Activated naive CD4-positive, alpha-beta T cell treated with anti-CD3 and anti-CD28 coated beads for 36 hours (primary cell): ENCODE results near the gene CDCP1. TPM values are rescaled to one million over a fixed set of nuclear protein-coding genes. Genes with fewer than 3 reads are reported as not detected.

Experiments used
- CTCF ChIA-PET: fragments of 350-600 bp; sonication (Branson Sonifier 250); formaldehyde crosslinking; loops from one replicate; lab custom pipeline; 2021; ENCODE audit warnings: antibody characterized with exemption; lab: Charles Lee
- DNase-seq: peaks from one replicate; pipeline ENCODE4 v3.0.0-alpha.2; 2020
- H3K27ac Mint-ChIP-seq: one replicate; pipeline ENCODE4 v1.8.0; 2021; ENCODE audit warnings: mild to moderate bottlenecking, mixed read lengths
- H3K27me3 Mint-ChIP-seq: one replicate; pipeline ENCODE4 v1.8.0; 2021; ENCODE audit warnings: low read depth, mixed read lengths
- H3K36me3 Mint-ChIP-seq: one replicate; pipeline ENCODE4 v1.8.0; 2021; ENCODE audit warnings: low read depth, mixed read lengths
- H3K4me1 Mint-ChIP-seq: one replicate; pipeline ENCODE4 v1.8.0; 2021; ENCODE audit warnings: low read depth, mixed read lengths
- H3K4me3 Mint-ChIP-seq: one replicate; pipeline ENCODE4 v1.8.0; 2021; ENCODE audit warnings: mild to moderate bottlenecking, moderate library complexity, mixed read lengths
- H3K9me3 Mint-ChIP-seq: one replicate; pipeline ENCODE4 v1.8.0; 2021; ENCODE audit warnings: mixed read lengths
- intact Hi-C: fragments of 100-400 bp; cut with micrococcal nuclease; formaldehyde crosslinking; loops from one replicate; pipeline ENCODE4 v1.15.1; 2023
- total RNA-seq, 2 experiments: library from RNA; stranded (reverse); gene quantifications; one replicate each; pipeline ENCODE4 v1.2.3, GENCODE V29; 2021

The CDCP1 gene
- total RNA-seq, 2 experiments from 2014 or later, result 0.41 to 0.59 TPM

DNA sequence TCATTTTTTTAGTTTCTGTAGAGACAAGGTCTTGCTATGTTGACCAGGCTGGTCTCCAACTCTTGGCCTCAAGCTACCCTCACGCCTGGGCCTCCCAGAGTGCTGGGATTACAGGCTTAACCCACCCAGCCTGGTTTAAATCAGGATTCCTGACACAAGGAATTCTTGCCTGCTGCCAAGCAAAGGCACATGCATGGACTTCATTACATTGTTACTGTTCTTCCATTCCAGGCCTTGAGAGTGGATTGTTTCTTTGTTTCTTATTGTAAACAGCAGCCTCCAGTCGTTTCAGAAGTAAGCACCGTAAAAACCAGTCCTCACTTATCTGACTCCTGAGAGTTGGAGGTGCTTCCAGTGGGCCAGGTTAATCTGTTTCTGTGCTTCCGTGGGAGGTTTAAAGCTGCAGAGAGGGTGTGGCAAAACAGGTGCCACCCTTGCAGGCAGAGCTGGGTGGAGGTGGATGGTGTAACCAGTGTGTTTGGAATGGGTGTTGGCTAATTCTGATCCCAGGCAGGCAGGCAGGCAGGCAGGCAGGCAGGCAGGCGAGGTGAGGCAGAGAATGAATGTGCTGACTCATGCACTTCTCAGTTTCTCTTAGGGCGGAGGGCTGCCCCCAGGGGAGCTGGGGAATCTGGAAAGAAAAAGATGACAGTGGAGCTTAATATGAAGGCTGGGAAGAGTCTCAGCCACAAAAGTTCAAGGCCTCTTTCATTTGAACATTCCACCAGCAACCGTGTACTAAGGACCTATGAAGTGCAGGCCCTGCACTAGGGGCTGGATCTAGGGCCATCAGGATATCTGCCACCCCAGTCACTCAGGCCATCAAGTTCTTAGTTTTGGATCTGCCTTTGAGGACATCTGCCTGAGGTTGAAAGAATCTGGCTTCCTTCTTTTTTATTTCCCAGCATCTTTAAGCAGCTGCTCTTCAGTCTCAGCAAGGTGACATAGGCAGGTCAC lies 37.0 kb upstream of the CDCP1 start:
- Mint-ChIP-seq H3K9me3 (no peaks in the 10 kb centered on the region), H3K4me1 (peaks cover 7% of the 10 kb centered on the region), H3K4me3 (no peak overlapping the region), H3K27ac (no peak overlapping the region), H3K36me3 (no peaks in the 10 kb centered on the region), H3K27me3 (no peaks in the 10 kb centered on the region)
- intact Hi-C loops, result no loop called here
- CTCF ChIA-PET, result interaction anchor here (0.6 kb wide), 1 partner anchor 68 kb away, joined by 3 read pairs; no protein-coding TSS in a partner anchor
- no peak for DNase-seq

DNA sequence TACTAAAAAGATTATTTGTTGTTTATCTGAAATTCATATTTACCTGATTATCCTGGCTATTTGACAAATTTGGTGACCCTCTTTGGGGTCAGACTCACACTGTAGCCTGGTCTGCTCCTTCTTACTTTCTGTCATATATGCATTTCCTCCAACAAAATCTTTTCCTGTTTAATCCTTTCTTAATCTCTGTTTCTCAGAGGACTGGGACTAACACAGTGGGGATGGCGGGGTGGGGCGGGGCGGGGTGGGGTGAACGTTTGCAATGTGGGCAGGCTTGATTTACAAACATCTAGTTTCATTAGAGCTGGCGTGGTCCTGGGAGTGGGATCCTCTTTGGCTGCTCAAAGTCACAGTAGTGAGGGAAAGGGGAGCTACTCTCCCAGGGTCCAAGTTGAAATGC lies 35.3 kb upstream of the CDCP1 start:
- CTCF ChIA-PET, result no interaction called here
- Mint-ChIP-seq H3K9me3 (no peaks in the 10 kb centered on the region), H3K27ac (no peak overlapping the region), H3K36me3 (no peaks in the 10 kb centered on the region), H3K27me3 (no peaks in the 10 kb centered on the region), H3K4me3 (no peak overlapping the region), H3K4me1 (peaks cover 7% of the 10 kb centered on the region)
- no peak for DNase-seq
- intact Hi-C loops, result no loop called here

DNA sequence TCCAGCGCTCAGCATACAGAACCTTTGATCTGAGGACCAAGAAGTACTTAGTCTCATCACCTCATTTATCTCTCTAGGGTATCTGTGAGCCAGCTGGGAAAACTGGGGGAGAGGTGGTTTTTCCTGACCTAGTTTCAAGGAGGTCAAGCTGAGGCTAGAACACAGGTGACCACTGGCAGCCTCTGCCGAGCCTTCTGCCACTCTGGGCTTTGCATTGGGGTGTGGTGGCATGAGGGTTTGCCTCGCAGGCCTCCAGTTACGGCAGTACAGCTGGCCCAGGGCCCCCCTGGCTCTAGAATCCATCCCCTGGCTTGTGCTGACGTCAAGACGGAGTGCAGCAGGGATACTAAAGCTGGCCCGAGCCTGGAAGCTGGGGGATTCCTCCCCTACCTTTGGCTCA lies 34.7 kb upstream of the CDCP1 start:
- DNase-seq, result no peak
- peaks cover 7% of the 10 kb centered on the region for H3K4me1 Mint-ChIP-seq
- H3K27me3 Mint-ChIP-seq, result no peaks in the 10 kb centered on the region
- intact Hi-C loops, result no loop called here
- H3K36me3 Mint-ChIP-seq, result no peaks in the 10 kb centered on the region
- no peaks in the 10 kb centered on the region for H3K9me3 Mint-ChIP-seq
- CTCF ChIA-PET, result no interaction called here
- H3K4me3 Mint-ChIP-seq, result no peak overlapping the region
- H3K27ac Mint-ChIP-seq, result no peak overlapping the region

DNA sequence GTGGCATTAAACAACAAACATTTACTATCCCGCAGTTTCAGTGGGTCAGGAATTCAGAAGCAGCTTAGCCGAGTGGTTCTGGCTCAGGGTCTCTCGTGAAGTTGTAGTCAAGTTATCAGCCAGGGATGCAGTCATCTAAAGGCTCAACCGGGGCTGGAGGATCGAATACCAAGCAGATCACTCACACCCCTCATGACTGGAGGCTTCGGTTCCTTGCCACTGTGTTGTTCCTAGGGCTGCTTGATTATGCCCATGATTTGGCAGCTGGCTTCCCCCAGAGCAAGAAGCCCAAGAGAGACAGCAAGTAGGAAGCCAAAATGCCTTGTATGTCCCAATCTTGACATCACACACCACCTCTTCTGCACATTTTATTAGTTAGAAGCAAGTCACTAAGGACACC lies 33.9 kb upstream of the CDCP1 start:
- CTCF ChIA-PET, result no interaction called here
- no peak for DNase-seq
- Mint-ChIP-seq H3K4me3 (no peak overlapping the region), H3K9me3 (no peaks in the 10 kb centered on the region), H3K27ac (no peak overlapping the region), H3K4me1 (peaks cover 7% of the 10 kb centered on the region), H3K27me3 (no peaks in the 10 kb centered on the region), H3K36me3 (no peaks in the 10 kb centered on the region)
- intact Hi-C loops, result no loop called here

DNA sequence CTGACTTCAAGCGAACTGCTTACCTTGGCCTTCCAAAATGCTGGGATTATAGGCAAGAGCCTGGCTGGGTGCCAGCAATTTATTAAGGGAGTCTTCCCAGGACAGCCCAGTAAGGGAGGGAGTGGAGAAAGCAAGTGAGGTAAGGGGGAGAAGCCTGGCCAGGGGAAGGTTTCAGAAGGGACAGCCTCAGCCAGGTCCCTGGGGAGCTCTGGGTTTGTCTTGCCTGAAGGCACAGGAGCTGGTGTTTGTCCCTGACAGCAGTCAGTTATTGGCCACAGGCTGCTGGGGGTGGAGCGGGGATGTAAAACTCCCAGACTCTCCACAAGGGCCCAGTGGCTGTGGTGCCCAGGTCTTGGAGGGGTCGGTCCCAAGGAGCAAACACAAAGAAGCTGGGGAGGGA lies 33.0 kb upstream of the CDCP1 start:
- CTCF ChIA-PET, result no interaction called here

DNA sequence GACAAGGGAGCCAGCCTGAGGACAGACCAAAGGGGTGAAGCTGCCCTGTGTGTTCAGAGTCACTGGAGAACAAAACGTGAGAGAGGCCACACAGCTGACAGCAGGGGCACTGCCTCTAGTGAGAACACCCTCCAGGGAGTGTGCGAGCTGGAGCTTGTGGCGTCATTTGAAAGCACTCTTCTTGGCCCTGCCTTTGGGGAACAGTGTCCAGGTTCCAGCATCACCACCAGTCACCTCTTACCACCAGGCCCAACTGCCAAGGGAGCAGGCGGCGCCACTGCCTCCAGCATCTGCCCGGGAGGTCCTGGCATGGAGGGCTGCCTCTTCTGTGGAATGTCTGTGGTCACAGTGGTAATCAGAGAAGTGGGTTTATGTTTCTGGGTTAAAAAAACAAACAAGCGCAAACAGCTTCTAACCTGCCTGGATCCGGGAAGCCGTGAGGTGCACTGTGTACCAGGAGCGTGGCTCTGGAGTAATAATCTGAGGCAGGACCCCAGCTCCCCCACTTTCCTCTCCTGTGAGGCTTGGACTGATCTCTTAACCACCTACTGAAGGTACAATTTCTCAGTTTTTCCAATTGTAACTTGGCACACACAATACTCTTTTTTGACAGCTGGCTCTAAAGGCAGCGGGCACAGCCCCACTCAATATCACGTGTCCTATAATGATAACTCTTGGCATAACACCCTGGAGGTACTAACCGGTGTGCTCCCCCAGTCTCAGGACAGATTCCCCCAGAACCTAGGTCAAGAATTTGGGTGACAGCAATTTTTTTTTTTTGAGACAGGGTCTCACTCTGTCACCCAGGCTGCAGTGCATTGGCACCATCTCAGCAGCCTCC lies 32.2 kb upstream of the CDCP1 start:
- intact Hi-C loops, result no loop called here
- Mint-ChIP-seq H3K36me3 (no peaks in the 10 kb centered on the region), H3K9me3 (no peaks in the 10 kb centered on the region), H3K27ac (no peak overlapping the region), H3K4me1 (peaks cover 5% of the 10 kb centered on the region), H3K4me3 (no peak overlapping the region), H3K27me3 (no peaks in the 10 kb centered on the region)
- no peak for DNase-seq
- CTCF ChIA-PET, result no interaction called here

More for the DNA sequence above, 33.0 kb upstream of the CDCP1 start:
- Mint-ChIP-seq H3K27ac (no peak overlapping the region), H3K4me3 (no peak overlapping the region), H3K4me1 (peaks cover 7% of the 10 kb centered on the region), H3K27me3 (no peaks in the 10 kb centered on the region), H3K36me3 (no peaks in the 10 kb centered on the region), H3K9me3 (no peaks in the 10 kb centered on the region)
- no peak for DNase-seq
- intact Hi-C loops, result no loop called here

DNA sequence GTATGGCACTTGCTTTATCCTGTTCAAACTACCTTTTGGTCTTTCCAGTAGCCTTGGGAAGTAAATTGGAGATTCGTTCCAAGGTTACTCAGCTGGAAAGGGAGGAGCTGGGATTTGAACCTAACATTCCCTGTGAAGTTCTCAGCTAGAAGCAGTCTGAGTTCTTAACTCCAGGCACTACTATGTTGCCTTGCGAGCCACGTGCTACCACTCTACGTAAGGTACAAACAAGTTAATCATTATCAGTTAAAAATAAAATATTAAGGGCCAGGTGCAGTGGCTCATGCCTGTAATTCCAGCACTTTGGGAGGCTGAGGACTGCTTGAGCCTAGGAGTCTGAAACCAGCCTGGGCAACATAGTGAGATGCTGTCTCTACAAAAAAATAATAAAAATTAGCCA lies 30.7 kb upstream of the CDCP1 start:
- Mint-ChIP-seq H3K36me3 (no peaks in the 10 kb centered on the region), H3K4me1 (no peaks in the 10 kb centered on the region), H3K27ac (no peak overlapping the region), H3K9me3 (no peaks in the 10 kb centered on the region), H3K27me3 (no peaks in the 10 kb centered on the region), H3K4me3 (no peak overlapping the region)
- DNase-seq, result no peak
- CTCF ChIA-PET, result interaction anchor here (0.6 to 0.9 kb wide), 2 partner anchors 19 to 323 kb away, joined by 3 to 4 read pairs; no protein-coding TSS in a partner anchor
- intact Hi-C loops, result no loop called here

DNA sequence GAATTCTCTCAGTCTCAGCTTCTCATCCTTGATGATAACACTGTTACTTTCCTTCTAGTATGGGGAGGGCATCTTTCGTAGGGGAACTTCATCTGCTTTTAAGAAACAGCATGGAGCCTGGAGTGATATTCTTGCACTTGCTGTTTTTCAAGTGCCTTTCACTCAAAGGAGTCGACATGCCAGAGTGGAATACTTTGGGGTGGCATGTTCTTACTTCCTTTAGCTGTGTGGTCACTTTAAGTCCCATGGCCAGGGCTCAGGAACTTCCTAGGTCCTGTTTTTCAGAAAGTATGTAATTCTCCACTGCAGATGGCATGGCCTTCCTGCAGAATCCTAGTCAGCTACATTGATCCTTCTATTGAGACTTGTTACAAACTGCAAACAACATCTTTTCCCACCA lies 28.1 kb upstream of the CDCP1 start:
- CTCF ChIA-PET, result no interaction called here
- DNase-seq, result no peak
- intact Hi-C loops, result no loop called here
- H3K9me3 Mint-ChIP-seq, result no peaks in the 10 kb centered on the region
- no peak overlapping the region for H3K4me3 Mint-ChIP-seq
- no peaks in the 10 kb centered on the region for H3K27me3 Mint-ChIP-seq
- no peaks in the 10 kb centered on the region for H3K36me3 Mint-ChIP-seq
- no peak overlapping the region for H3K27ac Mint-ChIP-seq
- H3K4me1 Mint-ChIP-seq, result peaks cover 2% of the 10 kb centered on the region

DNA sequence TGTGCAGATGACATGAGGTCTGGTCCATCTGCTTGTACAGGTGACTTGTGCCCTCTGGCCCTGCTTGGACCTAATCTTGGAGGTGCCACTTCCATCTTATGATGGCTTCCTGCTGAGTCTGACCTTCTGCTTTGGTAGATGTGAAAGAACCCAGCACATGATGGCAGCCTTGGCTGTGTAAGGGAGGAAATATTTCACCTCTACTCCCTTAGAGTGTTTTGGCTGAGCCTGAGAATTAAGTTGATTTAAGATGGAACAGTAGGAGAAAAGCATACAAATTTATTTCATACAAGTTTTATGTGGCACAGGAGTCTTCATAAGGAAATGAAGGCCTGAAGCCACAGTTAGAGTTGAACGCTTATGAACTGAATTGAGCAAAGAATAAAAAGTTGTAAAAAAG lies 27.6 kb upstream of the CDCP1 start:
- Mint-ChIP-seq H3K4me3 (no peak overlapping the region), H3K9me3 (no peaks in the 10 kb centered on the region), H3K4me1 (peaks cover 2% of the 10 kb centered on the region), H3K27me3 (no peaks in the 10 kb centered on the region), H3K36me3 (no peaks in the 10 kb centered on the region), H3K27ac (no peak overlapping the region)
- CTCF ChIA-PET, result no interaction called here
- intact Hi-C loops, result no loop called here
- DNase-seq, result no peak

DNA sequence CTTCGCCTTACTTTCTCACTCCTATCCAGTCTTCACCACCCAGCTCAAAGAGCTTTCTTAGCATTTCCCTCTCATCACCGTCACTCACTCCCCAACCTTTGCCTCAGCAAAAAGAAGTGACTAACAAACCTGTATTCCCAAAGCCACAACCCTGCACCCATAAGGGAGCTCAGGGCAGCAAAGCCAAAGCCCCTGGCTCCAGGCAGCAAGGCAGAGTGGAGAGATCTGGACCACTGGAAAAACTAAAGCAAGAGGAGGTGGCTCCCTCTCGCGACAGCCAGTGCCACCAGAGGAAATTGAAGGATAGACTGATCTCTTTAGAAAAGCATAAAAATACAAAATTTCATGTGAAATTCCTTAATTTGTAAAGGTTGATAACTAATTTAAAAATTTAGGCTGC lies 25.1 kb upstream of the CDCP1 start:
- DNase-seq, result no peak
- intact Hi-C loops, result no loop called here
- no peaks in the 10 kb centered on the region for H3K9me3 Mint-ChIP-seq
- no peak overlapping the region for H3K27ac Mint-ChIP-seq
- H3K27me3 Mint-ChIP-seq, result no peaks in the 10 kb centered on the region
- H3K4me1 Mint-ChIP-seq, result peaks cover 16% of the 10 kb centered on the region
- H3K36me3 Mint-ChIP-seq, result no peaks in the 10 kb centered on the region
- no peak overlapping the region for H3K4me3 Mint-ChIP-seq
- CTCF ChIA-PET, result interaction anchor here (0.8 to 1.0 kb wide), 2 partner anchors 35 to 39 kb away, joined by 3 to 4 read pairs; no protein-coding TSS in a partner anchor

DNA sequence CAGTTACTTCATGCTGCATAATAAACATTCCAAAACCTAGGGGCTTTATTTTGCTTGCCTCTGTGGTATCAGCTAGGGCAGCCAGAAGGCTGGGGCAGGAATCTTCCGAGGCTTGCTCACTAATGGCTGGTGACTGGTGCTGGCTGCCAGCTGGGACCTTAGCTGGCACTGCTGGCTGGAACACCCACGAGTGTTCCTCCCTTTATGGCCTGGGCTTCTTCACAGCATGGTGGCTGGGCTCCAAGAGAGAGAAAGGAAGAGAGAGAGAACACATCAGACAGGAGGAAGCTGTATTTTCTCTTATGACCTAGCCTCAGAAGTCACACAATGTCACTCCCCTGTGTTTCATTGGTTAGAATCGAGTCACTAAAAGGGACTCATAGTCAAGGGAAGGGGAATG lies 23.9 kb upstream of the CDCP1 start:
- intact Hi-C loops, result no loop called here
- H3K27ac Mint-ChIP-seq, result no peak overlapping the region
- no peak for DNase-seq
- H3K4me3 Mint-ChIP-seq, result no peak overlapping the region
- H3K4me1 Mint-ChIP-seq, result peaks cover 19% of the 10 kb centered on the region
- CTCF ChIA-PET, result no interaction called here
- H3K9me3 Mint-ChIP-seq, result no peaks in the 10 kb centered on the region
- H3K36me3 Mint-ChIP-seq, result no peaks in the 10 kb centered on the region
- no peaks in the 10 kb centered on the region for H3K27me3 Mint-ChIP-seq

DNA sequence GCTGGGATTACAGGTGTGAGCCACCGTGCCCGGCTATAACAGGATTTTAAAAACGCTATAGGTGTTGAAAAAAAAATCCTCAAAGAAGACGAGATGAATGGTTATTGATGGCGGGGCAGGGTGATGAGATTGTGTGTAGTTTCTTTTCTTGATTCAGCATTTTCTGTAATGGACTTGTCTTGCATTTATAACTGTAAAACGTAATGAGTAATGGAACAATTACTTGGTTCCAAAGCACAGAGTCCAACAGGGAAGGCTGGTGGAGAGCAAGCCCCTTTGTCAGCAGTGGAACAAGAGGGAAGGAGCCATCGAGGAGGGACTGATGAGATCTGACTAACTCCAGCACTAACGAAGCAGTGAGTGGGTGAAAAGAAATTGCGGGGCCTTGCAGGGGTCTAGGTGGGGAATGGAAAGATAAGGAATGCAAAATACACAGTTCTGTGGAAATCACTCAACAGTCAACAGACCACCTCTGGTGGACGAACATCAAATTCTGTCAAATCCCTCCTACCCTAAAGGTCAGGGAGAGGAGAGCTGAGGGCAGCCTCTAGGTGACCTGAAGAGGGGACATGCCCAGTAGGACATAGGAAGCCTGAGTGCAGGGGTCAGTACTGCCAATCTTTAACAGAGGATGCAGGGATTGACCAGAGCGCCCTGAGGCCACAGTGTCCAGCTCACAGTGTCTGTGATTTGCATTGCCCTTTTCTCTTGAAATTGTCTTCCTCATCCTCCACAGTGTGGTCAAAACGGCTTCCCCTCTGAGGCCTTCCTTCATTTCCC lies 23.1 kb upstream of the CDCP1 start:
- DNase-seq, result no peak
- no peaks in the 10 kb centered on the region for H3K27me3 Mint-ChIP-seq
- no peaks in the 10 kb centered on the region for H3K36me3 Mint-ChIP-seq
- CTCF ChIA-PET, result interaction anchor here (0.6 kb wide), 1 partner anchor 82 kb away, joined by 3 read pairs; no protein-coding TSS in a partner anchor
- intact Hi-C loops, result loop anchor here (5.0 kb wide), 1 partner anchor 498 kb away; no protein-coding TSS in a partner anchor
- peaks cover 19% of the 10 kb centered on the region for H3K4me1 Mint-ChIP-seq
- H3K9me3 Mint-ChIP-seq, result no peaks in the 10 kb centered on the region
- H3K27ac Mint-ChIP-seq, result no peak overlapping the region
- no peak overlapping the region for H3K4me3 Mint-ChIP-seq
